Esophagus squamous epithelium (tissue), 4 donors: ENCODE data around the gene VMP1.

Source experiments
- CTCF ChIP-seq, 6 experiments: fragments of 450-650 bp in 4 of 6; fragments of 200-600 bp in 2 of 6; sonication (generic) in 2 of 6; IDR thresholded peaks; one replicate each; pipeline ENCODE4 v1.5.1; 2016 to 2019; ENCODE audit warnings: antibody characterized with exemption in 6 of 6, mild to moderate bottlenecking in 4 of 6, moderate library complexity in 4 of 6
- POLR2A ChIP-seq, 4 donors: fragments of 450-650 bp; IDR thresholded peaks; one replicate each; pipeline ENCODE4 v1.6.1; 2017; ENCODE audit warnings: antibody characterized with exemption in 4 of 4, mild to moderate bottlenecking in 4 of 4, moderate library complexity in 3 of 4

GRCh38 chr17:59888145-59888750 lies 180.8 kb downstream of the VMP1 start:
- TF ChIP-seq POLR2A (IDR thresholded peaks at IDR 0.05) (no peak), CTCF (IDR thresholded peaks at IDR 0.05) (no peak)
